GM21381 (cell line): Measurements from ENCODE around the gene RADIL.
"Not testable (repeated sequence)": the region's sequence is repeated elsewhere in the genome, so short reads cannot be mapped to it uniquely, and the experiment has no call there.

ENCODE experiments used
- ATAC-seq: cut with Tn5 transposase; IDR thresholded peaks from one replicate; pipeline ENCODE4 v1.9.1; 2021; ENCODE audit warnings: mild to moderate bottlenecking, moderate library complexity; ENCODE audit not compliant: unreplicated experiment

RADIL gene

DNA sequence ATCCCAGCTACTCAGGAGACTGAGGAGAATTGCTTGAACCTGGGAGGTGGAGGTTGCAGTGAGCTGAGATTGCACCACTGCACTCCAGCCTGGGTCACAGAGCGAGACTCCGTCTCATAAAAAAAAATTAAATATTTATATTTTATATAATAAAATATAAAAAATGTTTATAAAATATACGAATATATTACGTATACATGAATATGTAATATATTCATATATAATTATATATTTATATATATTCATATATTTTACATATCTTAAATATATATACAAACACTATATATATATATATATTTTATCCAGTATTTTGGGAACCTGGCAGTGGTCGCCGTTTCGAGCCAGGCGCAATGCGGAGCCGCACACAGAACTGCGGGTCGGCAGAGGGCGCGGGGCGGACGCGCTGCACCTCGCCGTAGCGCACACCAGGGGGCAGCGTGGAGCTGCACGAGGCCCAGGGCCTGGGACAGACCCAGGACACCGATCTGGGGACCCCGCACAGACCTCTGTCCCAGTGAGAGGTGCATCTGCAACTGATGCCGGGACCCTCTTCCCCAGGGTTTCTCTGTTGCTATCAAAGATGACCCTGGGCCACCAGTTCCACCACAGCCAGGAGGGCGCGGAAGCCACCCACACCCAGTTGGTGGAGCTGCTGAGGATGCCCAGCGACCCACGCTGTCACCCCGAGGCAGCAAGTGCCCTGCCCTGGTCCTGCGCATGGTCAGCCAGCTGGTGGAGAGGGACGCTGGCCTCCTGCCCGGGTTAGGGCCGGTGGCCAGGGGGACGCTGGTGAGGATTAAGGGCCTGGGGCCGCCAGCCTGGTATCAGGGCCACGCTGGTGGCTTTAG is 85.4 kb downstream of the RADIL start:
- peak; percentile 67 for ATAC-seq

- ATAC-seq, result no peak
These were observed 87.1 kb downstream of the RADIL start for GRCh38 chr7:4796453-4796852.

- ATAC-seq, result no peak
These were observed 88.7 kb downstream of the RADIL start for GRCh38 chr7:4794591-4795350.

DNA sequence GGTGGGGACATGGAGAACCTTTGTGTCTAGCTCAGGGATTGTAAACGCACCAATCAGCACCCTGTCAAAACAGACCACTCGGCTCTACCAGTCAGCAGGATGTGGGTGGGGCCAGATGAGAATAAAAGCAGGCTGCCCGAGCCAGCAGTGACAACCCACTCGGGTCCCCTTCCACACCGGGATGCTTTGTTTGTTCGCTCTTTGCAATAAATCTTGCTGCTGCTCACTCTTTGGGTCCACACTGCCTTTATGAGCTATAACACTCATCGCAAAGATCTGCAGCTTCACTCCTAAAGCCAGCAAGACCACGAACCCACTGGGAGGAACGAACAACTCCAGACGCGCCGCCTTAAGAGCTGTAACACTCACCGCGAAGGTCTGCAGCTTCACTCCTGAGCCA is 89.3 kb downstream of the RADIL start:
- not testable (repeated sequence) for ATAC-seq

- not testable (repeated sequence) for ATAC-seq
These were observed 90.0 kb downstream of the RADIL start for GRCh38 chr7:4793385-4793993.

DNA sequence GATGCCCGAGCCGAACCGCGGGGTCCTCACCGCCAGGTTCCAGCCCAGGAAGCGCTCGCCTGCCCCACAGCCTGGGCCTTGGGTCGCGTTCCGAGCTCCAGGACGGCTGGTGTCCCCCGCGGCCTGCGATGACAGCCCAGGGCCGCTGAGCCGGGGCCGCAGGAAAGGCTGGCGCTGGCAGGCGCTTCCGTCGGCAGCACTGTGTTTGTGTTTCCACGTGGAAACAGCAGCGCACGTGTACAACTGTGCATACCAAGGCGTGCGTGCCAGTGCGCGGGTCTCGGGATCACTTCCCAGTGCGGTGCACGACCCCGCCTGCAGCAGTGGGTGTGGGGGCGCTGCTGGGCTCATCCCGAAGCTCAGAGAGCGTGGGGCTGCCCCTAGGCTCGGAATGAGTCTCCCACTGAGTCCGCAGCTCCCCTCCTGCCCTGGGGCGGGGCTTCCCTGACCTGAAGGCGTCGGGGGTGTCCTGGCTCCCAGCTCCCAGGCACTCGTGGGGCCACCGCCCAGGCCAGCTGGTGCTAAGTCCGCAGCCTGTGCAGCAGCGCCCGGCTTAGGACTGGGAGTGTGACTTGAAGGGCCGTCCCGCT is 90.9 kb downstream of the RADIL start:
- ATAC-seq, result no peak

DNA sequence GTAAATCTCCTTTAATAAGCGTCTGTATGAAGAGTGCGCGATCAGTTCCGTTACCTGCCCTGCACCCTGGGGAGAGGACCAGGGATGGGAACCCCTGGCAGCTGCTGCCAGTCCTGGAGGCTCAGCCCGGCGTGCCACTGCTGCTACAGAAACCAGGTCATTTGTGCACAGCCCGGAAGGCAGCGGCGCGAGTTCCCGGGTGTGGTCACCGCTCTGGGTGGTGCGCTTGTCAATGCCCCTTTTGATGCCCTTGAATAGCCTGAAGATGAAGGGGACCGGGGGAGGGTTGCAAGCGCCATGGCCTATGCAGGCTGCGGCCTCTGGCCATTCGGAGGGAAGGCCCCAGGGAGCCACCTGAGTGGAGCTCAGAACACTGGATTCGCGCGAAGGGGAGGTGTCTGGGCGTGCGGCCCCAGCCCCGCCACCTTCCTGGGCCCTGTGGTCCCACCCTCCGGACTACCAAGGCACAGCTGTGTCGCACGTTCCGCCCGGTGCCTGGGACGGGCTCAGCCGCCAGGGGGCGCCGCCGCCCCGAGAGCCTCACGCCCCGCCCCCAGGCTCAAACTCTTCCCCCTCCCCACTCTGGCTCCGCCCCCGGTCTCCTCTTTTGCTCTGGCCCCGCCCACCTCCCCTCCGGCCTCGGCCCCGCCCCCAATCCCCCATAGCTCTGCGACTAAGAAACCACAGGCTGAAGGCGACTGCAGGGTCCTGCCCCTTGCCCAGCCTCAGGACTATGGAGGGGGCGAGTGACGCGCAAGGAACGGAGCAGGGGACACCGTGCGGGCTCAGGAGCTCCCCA is 91.6 kb downstream of the RADIL start:
- no peak for ATAC-seq

DNA sequence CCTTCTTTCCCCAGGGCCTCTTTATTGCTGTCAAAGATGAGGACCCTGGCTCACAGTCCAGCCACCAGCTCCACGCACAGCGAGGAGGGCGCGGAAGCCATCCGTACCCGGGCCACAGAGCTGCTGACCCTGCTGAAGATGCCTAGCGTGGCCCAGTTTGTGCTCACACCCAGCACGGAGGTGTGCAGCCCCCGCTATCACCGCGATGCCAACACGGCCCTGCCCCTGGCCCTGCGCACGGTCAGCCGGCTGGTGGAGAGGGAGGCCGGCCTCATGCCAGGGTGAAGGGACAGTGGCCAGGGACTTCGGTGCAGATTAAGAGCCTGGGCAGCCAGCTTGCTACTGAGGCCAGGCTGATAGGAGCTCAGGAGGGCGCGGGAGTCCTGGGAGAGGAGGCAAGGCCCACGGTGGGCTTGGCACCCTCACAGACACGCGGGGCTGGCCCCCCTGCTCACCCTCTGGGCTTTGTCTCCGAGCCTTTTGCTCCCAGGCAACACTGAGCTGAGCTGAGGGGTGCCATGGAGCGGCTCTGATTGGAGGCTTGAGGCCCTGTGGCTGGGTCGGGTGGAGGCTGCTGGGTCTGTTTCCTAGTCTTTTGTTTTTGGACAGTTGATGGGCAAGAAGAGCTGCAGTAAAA is 92.3 kb downstream of the RADIL start:
- no peak for ATAC-seq

DNA sequence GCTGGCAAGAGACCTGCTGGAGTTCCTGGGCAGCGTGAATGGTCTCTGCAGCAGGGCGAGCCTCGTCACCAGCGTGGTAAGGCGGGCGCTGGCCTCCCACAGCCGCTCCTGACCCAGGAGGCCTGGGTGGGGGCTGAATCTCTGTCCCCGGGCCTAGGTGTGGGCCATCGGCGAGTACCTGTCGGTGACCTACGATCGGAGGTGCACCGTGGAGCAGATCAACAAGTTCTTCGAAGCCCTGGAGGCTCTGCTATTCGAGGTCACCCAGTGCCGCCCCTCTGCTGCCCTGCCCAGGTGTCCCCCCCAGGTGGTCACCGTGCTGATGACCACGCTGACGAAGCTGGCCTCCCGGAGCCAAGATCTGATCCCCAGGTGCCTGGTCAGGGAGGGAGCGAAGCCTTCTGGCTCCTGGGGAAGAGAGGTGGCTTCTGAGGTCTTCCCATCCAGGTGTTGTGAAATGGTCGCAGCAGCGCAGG is 93.0 kb downstream of the RADIL start:
- no peak for ATAC-seq

GRCh38 chr7:4790078-4790465 is 93.4 kb downstream of the RADIL start:
- ATAC-seq, result no peak

DNA sequence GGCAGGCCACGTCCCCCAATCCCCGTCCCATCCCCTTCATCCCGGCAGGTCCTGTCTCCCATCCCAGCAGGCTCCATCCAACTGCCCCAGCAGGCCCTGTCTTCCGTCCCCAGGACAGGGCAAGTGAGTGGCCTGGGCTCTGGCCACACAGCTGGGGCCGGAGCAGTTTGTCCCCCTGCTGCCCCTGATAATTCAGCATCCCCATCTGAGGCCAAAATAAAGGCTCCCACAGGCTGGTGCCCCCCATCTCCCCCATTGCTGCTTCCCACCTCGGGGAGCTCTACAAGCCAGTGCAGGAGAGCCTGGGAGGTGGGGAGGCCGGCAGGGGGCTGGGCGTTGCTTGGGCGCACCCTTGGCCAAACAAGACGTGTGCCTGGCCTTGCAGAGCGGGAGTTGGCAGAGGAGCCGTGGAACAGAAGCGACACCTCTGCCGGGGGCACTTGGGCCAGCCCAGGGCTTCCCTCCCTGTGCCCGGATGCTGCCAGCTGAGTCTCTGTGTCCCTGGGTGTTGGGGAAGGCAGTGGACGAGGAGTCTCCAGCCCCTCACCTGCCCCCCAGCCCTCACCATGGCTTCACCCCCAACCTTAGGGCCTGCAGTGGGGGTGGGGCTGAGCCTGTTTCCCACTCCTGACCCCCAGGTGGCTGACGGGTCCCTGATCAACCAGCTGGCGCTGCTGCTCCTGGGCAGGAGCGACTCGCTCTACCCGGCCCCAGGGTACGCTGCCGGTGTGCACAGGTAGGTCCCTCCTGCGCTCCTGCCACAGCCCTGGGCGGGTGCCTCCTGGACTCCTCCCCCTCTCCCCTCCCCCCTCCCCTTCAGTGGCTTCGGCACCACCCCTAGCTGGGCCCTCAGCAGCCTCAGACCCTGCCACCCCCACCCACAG is 94.1 kb downstream of the RADIL start:
- ATAC-seq, result no peak

DNA sequence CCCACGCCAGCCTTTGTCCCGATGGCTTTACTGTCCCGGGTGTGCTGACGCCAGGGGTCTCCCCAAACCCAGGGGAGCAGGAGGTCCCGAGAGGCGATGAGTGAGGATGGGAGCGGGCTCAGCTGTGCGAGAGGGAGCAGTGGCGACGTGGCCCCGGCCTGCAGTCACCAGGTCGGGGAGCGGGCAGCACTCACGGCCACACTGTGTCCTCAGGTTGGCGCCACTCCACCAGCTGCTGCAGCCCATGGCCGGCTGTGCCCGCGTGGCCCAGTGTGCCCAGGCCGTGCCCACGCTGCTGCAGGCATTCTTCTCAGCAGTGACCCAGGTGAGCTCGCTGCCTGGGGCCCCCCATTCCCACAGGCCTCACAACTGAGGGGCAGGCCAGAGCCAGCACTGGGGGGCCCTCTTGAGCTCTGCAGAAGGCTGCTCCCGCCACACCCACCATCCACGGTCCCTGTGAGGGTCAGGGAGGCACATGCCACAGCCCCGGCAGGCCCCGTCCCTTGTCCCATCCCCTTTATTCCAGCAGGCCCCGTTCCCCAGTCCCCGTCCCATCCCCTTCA is 94.8 kb downstream of the RADIL start:
- ATAC-seq, result no peak

DNA sequence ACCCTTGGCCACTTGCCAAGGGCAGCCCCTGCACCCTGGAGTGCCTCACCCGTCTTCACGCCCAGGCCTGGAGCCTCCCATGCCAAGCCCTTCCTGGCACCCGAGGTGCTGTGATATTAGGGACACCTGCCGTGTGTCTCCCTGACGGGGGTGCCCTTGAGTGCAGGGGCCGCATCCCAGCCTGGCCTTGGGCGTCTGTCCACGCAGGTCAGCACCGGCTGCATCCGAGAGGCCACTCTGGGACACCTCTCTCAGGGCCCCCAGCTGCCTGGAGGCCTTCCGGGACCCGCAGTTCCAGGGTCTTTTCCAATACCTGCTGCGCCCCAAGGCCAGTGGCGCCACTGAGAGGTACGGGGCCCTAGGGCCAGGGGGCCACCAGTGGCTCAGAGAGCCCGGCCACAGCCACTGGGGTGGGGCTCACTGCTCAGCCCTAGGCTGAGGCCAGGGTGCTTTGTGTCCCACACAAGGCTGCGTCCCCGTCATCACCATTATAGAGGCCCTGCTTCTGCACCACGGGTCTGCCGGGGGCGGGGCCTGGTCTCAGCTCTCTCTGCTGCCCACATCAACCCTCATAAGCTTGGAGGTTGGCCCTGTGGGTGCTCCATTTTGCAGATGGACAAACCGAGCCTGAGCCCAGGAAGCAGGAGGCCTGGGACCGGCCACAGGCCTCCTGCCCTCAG is 95.4 kb downstream of the RADIL start:
- no peak for ATAC-seq

GRCh38 chr7:4787541-4787940 is 96.0 kb downstream of the RADIL start:
- ATAC-seq, result no peak

GRCh38 chr7:4786015-4786414 is 97.5 kb downstream of the RADIL start:
- ATAC-seq, result no peak

DNA sequence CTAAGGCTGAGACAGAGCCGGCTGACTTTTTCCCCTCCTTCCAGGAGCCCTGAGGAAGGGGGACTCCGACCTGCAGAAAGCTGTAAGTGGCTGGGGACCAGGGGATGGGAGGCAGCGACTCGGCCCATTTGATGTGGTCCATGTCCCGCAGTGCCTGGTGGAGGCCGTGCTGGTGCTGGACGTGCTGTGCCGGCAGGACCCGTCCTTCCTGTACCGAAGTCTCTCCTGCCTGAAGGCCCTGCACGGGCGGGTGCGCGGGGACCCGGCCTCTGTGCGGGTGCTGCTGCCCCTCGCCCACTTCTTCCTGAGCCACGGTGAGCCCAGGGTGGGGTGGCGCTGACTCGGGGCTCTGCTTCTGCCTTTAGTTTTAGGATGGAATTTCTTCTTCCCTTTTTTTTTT is 98.1 kb downstream of the RADIL start:
- no peak for ATAC-seq

DNA sequence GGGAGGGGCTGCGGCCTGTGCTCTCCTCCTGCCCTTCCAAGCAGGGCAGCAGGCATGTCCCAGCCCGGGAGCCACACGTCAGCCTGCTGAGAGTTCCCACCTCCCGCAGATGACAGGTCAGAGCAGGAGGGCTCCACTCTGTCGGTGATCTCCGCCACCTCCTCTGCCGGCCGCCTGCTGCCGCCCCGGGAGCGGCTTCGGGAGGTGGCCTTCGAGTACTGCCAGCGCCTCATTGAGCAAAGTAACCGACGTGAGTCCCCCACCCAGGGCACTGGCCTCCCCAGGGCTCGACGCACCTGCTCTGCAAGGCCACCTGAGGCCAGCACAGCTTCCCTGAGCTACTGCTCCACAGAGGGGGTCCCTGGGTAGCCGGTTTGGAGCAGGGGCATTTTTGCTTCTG is 98.7 kb downstream of the RADIL start:
- ATAC-seq, result no peak

DNA sequence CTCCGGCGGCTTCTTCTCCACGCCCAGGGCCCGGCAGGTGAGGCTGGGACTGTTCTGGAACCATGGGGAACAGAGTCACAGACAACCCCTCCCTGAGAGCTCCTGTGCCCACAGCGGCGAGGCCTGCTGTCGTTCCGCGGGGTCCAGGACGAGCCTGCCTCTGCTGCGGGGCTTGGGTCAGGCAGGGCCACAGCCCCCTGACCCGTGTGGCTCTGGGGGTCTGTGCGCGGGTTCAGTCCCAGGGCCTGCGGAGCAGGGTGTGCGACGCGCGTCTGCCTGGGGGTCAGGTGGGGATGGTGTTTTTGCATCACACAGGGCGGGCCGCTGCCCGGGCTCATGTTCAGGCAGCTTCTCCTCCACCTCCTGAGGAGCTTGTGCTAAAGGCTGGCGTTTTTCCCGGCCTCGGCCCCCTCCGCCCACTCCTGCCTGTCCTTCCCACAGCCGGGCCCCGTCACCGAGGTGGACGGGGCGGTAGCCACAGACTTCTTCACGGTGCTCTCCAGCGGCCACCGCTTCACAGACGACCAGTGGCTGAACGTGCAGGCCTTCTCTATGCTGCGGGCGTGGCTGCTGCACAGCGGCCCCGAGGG is 99.7 kb downstream of the RADIL start:
- no peak for ATAC-seq
